HL-60 (cell line): ENCODE measurements around the gene ANKRD22.

Source experiments
- DNase-seq, 2 experiments: peaks; one replicate each; pipeline ENCODE4 v3.0.0-alpha.2; 2010 to 2020; ENCODE audit warnings: low read depth in 1 of 2, low spot score in 1 of 2
- H3K27ac ChIP-seq: fragments of 250-450 bp; sonication (Bioruptor Pico); replicated peaks from 2 replicates; pipeline ENCODE4 v1.5.1; 2020; ENCODE audit warnings: mild to moderate bottlenecking, moderate library complexity
- H3K27me3 ChIP-seq: fragments of 250-450 bp; sonication (Bioruptor Pico); 2 replicates; pipeline ENCODE4 v1.5.1; 2021; ENCODE audit warnings: mild to moderate bottlenecking, moderate library complexity; ENCODE audit not compliant: insufficient read depth, poor library complexity, severe bottlenecking
- H3K4me3 ChIP-seq: replicated peaks from 2 replicates; pipeline ENCODE4 v1.5.1; 2011; ENCODE audit warnings: mild to moderate bottlenecking, control low read depth, low read length; ENCODE audit not compliant: insufficient read depth
- GABPA ChIP-seq: IDR thresholded peaks from 2 replicates; pipeline ENCODE4 v1.6.1; 2012; ENCODE audit warnings: low read depth
- POLR2AphosphoS5 ChIP-seq: IDR thresholded peaks from 2 replicates; pipeline ENCODE4 v1.6.1; 2012; ENCODE audit warnings: low read depth
- SPI1 ChIP-seq: IDR thresholded peaks from 2 replicates; pipeline ENCODE4 v1.6.1; 2012; ENCODE audit warnings: low read depth, mild to moderate bottlenecking, borderline replicate concordance
- TF ChIP-seq, protein P1 (sequence below): IDR thresholded peaks from 2 replicates; pipeline ENCODE4 v1.6.1; 2012; ENCODE audit warnings: low read depth; ENCODE audit not compliant: insufficient replicate concordance
- TF ChIP-seq, protein P2 (sequence below): IDR thresholded peaks from one replicate; pipeline ENCODE4 v1.5.1; 2011; ENCODE audit warnings: low read length, control low read depth, inconsistent platforms; ENCODE audit not compliant: insufficient read depth

ANKRD22 gene

DNA sequence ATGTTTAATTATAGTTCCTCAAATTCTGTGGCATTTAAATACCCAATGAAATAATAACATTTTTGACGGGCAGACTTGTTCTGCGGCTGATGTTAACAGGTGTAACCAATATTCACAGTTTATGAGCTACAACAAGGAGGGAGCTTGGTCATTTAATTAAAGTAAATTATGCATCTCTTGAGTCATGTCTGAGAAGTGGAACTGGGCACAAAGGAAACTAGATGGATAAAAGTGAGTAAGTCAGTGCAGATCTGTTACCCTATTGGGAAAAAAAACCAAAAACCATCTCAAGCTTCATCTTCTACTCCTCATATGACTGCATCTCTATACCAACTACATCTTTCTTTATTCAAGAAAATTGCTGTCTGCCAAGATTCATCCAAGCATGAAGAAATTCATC is 24.0 kb downstream of the ANKRD22 start:
- TF ChIP-seq SPI1 (no peak), POLR2AphosphoS5 (no peak), GABPA (no peak)
- TF ChIP-seq, protein P1, sequence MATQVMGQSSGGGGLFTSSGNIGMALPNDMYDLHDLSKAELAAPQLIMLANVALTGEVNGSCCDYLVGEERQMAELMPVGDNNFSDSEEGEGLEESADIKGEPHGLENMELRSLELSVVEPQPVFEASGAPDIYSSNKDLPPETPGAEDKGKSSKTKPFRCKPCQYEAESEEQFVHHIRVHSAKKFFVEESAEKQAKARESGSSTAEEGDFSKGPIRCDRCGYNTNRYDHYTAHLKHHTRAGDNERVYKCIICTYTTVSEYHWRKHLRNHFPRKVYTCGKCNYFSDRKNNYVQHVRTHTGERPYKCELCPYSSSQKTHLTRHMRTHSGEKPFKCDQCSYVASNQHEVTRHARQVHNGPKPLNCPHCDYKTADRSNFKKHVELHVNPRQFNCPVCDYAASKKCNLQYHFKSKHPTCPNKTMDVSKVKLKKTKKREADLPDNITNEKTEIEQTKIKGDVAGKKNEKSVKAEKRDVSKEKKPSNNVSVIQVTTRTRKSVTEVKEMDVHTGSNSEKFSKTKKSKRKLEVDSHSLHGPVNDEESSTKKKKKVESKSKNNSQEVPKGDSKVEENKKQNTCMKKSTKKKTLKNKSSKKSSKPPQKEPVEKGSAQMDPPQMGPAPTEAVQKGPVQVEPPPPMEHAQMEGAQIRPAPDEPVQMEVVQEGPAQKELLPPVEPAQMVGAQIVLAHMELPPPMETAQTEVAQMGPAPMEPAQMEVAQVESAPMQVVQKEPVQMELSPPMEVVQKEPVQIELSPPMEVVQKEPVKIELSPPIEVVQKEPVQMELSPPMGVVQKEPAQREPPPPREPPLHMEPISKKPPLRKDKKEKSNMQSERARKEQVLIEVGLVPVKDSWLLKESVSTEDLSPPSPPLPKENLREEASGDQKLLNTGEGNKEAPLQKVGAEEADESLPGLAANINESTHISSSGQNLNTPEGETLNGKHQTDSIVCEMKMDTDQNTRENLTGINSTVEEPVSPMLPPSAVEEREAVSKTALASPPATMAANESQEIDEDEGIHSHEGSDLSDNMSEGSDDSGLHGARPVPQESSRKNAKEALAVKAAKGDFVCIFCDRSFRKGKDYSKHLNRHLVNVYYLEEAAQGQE: no peak
- TF ChIP-seq, protein P2, sequence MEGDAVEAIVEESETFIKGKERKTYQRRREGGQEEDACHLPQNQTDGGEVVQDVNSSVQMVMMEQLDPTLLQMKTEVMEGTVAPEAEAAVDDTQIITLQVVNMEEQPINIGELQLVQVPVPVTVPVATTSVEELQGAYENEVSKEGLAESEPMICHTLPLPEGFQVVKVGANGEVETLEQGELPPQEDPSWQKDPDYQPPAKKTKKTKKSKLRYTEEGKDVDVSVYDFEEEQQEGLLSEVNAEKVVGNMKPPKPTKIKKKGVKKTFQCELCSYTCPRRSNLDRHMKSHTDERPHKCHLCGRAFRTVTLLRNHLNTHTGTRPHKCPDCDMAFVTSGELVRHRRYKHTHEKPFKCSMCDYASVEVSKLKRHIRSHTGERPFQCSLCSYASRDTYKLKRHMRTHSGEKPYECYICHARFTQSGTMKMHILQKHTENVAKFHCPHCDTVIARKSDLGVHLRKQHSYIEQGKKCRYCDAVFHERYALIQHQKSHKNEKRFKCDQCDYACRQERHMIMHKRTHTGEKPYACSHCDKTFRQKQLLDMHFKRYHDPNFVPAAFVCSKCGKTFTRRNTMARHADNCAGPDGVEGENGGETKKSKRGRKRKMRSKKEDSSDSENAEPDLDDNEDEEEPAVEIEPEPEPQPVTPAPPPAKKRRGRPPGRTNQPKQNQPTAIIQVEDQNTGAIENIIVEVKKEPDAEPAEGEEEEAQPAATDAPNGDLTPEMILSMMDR: no peak
- DNase-seq: no peak
- H3K27ac ChIP-seq: no peak overlapping the region
- no peaks in the 10 kb centered on the region for H3K27me3 ChIP-seq
- no peak overlapping the region for H3K4me3 ChIP-seq

DNA sequence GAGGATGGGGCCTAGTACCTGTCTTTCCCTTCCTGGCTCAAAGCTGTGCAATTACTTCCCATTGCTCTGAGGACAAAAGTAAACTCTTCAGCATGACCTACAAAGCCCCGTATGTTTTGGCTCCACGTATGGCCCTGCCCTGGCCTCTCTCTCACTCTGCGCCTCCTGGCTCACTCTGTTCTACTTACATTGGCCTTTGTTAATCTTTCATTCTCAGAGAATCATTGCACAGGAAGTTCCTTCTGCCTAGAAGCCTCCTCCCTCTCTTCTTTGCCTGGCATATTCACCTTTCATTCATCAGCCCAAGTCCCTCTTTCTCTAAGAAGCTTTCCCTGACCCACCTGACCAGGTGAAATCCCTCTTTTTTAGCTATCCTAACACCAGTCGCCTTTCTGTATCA is 25.3 kb downstream of the ANKRD22 start:
- TF ChIP-seq POLR2AphosphoS5 (no peak), SPI1 (no peak), GABPA (no peak)
- TF ChIP-seq, protein P1: no peak
- TF ChIP-seq, protein P2: no peak
- H3K27me3 ChIP-seq: no peaks in the 10 kb centered on the region
- no peak for DNase-seq

DNA sequence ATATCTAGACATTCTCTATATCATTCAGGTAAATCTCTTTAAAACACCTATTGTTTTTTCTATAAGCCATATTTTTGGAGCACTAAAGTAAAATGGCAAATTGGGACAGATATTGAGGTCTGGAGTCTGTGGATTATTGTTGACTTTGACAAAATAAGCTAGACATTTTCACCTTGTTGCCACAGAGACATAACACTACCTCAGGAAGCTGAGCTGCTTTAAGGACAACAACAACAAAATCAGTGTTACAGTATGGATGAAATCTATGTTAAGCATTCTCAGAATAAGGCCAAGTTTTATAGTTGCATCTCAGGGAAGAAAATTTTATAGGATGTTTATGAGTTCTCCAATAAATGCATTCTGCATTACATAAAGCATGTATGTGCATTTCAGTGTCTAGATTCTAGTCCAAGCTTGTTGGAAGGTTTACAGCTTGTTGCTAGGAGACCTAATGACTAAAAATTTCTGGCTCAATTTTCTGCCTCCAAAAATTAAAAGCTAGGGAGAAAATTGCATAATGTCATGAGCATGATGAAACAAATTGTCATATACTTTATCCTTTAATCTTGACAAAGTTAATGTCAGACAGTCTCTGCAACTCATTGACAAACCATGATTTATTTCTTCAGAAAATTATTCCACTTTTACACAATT is 30.8 kb downstream of the ANKRD22 start:
- no peak for DNase-seq
- H3K27ac ChIP-seq: no peak overlapping the region
- no peak overlapping the region for H3K4me3 ChIP-seq
- H3K27me3 ChIP-seq: no peaks in the 10 kb centered on the region
- TF ChIP-seq SPI1 (no peak), POLR2AphosphoS5 (no peak), GABPA (no peak)
- TF ChIP-seq, protein P1: no peak
- TF ChIP-seq, protein P2: no peak

More for the DNA sequence above, 25.3 kb downstream of the ANKRD22 start:
- no peak overlapping the region for H3K27ac ChIP-seq
- H3K4me3 ChIP-seq: no peak overlapping the region
